ENCODE data around the gene RBCK1. TPM values are rescaled to one million over a fixed set of nuclear protein-coding genes. Genes with fewer than 3 reads are reported as not detected.

The RBCK1 gene
- total and polyA plus RNA-seq, 12 donors, result 55.2 to 339 (median 128) TPM

GRCh38 chr20:469746-470490 lies 61.8 kb downstream of the RBCK1 start:
- Histone ChIP-seq H3K36me3 (replicated peaks in 1 of 2) (no peaks in the 10 kb centered on the region), H3K4me1 (replicated peaks in 1 of 2) (no peaks in the 10 kb centered on the region), H3K4me3 (no peak overlapping the region), H3K27ac (no peak overlapping the region), H3K9me3 (replicated peaks in 1 of 3) (no peaks in the 10 kb centered on the region), H3K27me3 (no peaks in the 10 kb centered on the region)
- no peak for TF ChIP-seq CTCF (IDR thresholded peaks at IDR 0.05)
- TF ChIP-seq POLR2A (IDR thresholded peaks at IDR 0.05), result no peak
- intact Hi-C loops (cut with DNase I), result loop anchor here (5.0 kb wide), 3 partner anchors 33 to 118 kb away; no protein-coding TSS in a partner anchor
- no peak for DNase-seq
- 71 to 79% (median 76%) methylated on average over 8 of the region's 8 CpGs for WGBS, 4 donors

- no peaks in the 10 kb centered on the region for H3K9me3 ChIP-seq (replicated peaks in 1 of 3)
- no peak overlapping the region for H3K27ac ChIP-seq
- no peak for TF ChIP-seq CTCF (IDR thresholded peaks at IDR 0.05)
- TF ChIP-seq POLR2A (IDR thresholded peaks at IDR 0.05), result no peak
- H3K4me1 ChIP-seq (replicated peaks in 1 of 2), result no peaks in the 10 kb centered on the region
- H3K27me3 ChIP-seq, result no peaks in the 10 kb centered on the region
- WGBS, 4 donors, result 85 to 92% (median 87%) methylated on average over 9 of the region's 9 CpGs
- no peak for DNase-seq
- no peak overlapping the region for H3K4me3 ChIP-seq
- intact Hi-C loops (cut with DNase I), result loop anchor here in 1 of 2 donors (5.0 kb wide), 2 partner anchors 35 to 120 kb away; no protein-coding TSS in a partner anchor
- peaks cover 0 to 7% of the 10 kb centered on the region in 2 donors for H3K36me3 ChIP-seq (replicated peaks in 1 of 2)
Measured at GRCh38 chr20:472137-472846, 64.2 kb downstream of the RBCK1 start.

GRCh38 chr20:472889-473292 lies 64.8 kb downstream of the RBCK1 start:
- Histone ChIP-seq H3K9me3 (replicated peaks in 1 of 3) (no peaks in the 10 kb centered on the region), H3K27me3 (no peaks in the 10 kb centered on the region), H3K36me3 (replicated peaks in 1 of 2) (peaks cover 0 to 7% of the 10 kb centered on the region in 2 donors), H3K4me1 (replicated peaks in 1 of 2) (no peaks in the 10 kb centered on the region), H3K4me3 (no peak overlapping the region), H3K27ac (no peak overlapping the region)
- DNase-seq, result no peak
- no peak for TF ChIP-seq POLR2A (IDR thresholded peaks at IDR 0.05)
- TF ChIP-seq CTCF (IDR thresholded peaks at IDR 0.05), result no peak
- intact Hi-C loops (cut with DNase I), result loop anchor here in 1 of 2 donors (5.0 kb wide), 2 partner anchors 36 to 121 kb away; no protein-coding TSS in a partner anchor
- 85 to 100% (median 95%) methylated on average over 1 of the region's 1 CpG for WGBS, 4 donors

GRCh38 chr20:474581-474980 lies 66.5 kb downstream of the RBCK1 start:
- WGBS, 4 donors, result 84 to 94% (median 89%) methylated on average over 2 of the region's 2 CpGs
- Histone ChIP-seq H3K27me3 (no peaks in the 10 kb centered on the region), H3K4me1 (replicated peaks in 1 of 2) (no peaks in the 10 kb centered on the region), H3K36me3 (replicated peaks in 1 of 2) (peaks cover 0 to 7% of the 10 kb centered on the region in 2 donors), H3K27ac (no peak overlapping the region), H3K4me3 (no peak overlapping the region), H3K9me3 (replicated peaks in 1 of 3) (no peaks in the 10 kb centered on the region)
- TF ChIP-seq POLR2A (IDR thresholded peaks at IDR 0.05) (no peak), CTCF (IDR thresholded peaks at IDR 0.05) (no peak)
- intact Hi-C loops (cut with DNase I), result loop anchor here in 1 of 2 donors (5.0 kb wide), 2 partner anchors 37 to 122 kb away; no protein-coding TSS in a partner anchor
- no peak for DNase-seq

All from adrenal gland (tissue), 12 donors.